Head of caudate nucleus (tissue), 42 donors: ENCODE data around the gene CASP8AP2.
"Not testable (repeated sequence)": the region's sequence is repeated elsewhere in the genome, so short reads cannot be mapped to it uniquely, and the experiment has no call there.

Experiments used
- DNase-seq, 42 donors: peaks; one replicate each; pipeline versions ENCODE4 v3.0.0 to v3.0.0-alpha.2; 2020 to 2021; ENCODE audit warnings: mixed read lengths in 7 of 42
- intact Hi-C: fragments of 100-400 bp; cut with DNase I; formaldehyde crosslinking; loops from one replicate; pipeline ENCODE4 v1.15.0; 2022

Gene CASP8AP2

DNA sequence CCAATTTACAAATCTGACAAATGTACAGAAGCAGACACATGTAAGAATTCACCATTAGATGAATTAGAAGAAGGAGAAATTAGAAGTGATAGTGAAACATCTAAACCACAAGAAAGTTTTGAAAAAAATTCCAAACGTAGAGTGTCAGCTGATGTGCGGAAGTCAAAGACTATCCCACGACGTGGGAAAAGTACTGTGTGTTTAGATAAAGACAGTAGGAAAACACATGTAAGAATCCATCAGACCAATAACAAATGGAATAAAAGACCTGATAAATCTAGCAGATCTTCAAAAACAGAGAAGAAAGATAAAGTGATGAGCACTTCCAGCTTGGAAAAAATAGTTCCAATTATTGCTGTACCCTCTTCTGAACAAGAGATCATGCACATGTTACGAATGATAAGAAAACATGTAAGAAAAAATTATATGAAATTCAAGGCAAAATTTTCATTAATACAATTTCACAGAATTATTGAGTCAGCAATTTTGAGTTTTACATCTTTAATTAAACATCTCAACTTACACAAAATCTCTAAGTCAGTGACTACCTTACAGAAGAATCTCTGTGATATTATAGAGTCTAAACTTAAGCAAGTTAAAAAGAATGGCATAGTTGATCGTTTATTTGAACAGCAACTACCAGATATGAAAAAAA is 36.5 kb downstream of the CASP8AP2 start:
- intact Hi-C loops = no loop called here

DNA sequence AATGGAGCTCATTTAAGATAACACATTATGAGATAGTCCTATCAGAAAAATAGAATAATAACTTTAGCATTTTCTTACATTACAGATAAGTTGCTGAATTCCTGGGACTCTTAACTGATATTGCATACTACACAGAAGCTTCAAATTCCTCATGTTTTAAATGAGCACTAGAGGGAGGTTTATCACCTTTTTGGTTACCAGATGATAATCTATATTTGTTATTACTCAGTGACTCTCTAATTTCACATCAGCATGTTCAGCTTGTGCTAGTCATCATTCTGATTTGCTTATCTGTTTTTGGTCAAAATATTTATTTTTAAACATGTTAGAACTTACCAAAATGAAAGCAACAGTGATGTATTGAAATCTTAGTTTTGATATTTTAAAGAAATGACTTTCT is 44.0 kb downstream of the CASP8AP2 start:
- DNase-seq = no peak
- intact Hi-C loops = no loop called here

More for the DNA sequence above, 36.5 kb downstream of the CASP8AP2 start:
- no peak for DNase-seq

DNA sequence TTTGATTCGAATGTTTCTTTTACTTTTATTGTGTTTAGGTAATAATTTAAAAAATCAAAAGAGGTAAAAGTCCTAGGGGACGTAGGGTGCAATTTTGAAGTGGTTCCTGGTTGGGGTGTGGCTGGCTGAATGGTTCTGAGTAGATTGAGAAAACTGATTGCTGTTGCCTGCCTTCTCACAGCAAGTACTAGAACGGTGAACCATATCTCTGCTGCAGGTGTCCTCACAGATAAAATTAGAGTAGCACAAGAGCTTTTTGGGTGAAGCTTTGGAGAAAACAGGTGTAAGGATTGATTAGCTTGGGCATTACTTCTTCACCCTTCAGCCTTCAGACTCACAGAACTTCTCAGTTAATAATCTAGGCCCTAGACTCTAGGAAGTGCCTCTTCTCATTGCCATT is 44.8 kb downstream of the CASP8AP2 start:
- DNase-seq = no peak
- intact Hi-C loops = no loop called here

DNA sequence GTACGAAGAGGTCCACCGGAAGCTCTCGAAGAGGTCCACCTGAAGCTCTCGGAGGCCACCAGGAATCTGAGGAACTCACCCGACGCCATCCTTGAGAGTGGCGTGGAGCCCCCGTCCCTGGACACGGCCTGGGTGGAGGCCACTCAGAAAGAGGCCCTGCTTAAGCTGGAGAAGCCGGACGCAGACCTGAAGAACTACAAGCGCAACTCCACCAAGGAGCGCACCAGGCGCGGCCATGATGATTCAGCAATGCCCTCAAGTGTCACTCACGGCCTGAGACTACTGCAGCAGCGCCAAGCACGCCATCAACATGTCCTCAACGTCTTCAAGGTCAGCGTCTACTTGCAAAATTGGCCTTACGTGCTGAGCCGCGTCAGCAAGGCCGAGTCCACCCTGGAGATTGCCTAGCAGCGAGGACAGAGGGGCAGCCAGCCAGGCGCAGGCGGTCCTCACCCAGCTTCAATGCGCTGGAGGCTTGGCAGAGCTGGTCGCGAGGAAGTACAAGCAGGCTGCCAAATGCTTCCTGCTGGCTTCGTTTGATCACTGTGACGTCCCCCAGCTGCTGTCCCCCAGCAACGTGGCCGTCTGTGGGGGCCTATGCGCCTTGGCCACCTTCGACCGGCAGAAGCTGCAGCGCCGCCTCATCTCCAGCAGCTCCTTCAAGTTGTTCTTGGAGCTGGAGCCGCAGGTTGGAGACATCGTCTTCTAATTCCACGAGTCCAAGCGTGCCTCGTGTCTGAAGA is 56.9 kb downstream of the CASP8AP2 start:
- intact Hi-C loops = no loop called here
- no peak for DNase-seq

DNA sequence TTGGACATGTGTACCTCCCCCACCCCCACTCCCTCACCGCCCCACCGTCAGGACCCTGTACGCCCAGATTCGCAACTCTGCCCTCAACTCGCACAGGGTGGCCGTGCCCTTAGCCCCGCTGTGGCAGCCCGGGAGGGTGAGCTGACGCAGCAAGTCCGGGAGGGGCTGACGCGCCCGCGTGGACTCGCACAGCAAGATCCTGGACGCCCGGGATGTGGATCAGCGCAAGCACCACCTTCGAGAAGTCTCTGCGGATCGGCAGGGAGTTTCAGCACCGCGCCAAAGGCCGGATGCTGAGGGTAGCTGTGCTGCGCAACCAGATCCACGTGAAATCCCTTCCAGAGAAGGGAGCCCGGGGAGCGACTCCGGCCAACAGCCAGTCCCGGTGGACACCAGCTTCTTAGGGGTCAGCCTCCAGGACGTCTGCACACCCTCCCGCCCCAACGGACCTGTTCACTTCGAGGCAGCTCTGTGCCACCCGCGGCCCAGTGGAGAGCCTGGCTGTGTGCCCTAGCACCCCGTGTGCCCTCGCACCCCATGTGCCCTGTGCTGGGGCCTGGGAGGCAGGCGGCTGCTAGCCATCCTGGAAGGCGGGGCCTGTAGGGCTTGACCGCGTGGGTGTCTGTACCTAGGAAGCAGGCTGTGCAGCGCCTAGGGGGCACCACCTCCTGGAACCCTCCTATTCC is 57.9 kb downstream of the CASP8AP2 start:
- peak in 2 of 42 donors; percentile 5 to 27 for DNase-seq
- intact Hi-C loops = no loop called here

DNA sequence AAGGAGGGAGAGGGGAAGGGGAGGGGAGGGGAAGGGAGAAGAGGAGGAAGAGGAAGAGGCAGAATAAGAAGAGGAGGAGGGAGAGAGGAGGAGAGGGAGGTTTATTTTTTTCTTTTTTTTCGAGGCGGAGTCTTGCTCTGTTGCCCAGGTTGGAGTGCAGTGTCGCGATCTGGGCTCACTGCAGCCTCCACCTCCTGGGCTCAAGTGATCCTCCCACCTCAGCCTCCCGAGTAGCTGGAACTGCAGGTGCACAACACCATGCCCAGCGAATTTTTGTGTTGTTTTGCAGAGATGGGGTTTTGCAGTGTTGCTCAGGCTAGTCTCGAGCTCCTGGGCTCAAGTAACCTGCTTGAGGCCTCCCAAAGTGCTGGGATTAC is 58.4 kb downstream of the CASP8AP2 start:
- intact Hi-C loops = no loop called here

DNA sequence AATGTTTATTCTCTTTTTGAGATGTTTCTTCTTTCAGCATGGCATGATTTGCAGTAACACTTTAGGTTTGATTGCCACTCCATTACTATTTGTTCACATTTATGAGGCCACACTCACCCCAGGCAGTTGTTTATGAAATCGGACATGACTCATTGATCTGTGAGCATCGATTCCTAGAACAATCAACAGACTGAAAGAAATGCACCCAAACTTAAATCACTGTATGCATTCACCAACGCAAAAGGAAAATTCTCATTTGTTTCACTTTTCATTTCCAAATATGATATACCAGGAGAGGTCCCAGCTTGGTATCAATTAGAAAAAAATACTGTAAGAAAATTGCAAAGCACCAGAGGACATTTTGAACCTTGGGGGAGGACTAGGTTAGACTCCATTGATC is 59.2 kb downstream of the CASP8AP2 start:
- no peak for DNase-seq
- intact Hi-C loops = no loop called here

More for the DNA sequence above, 58.4 kb downstream of the CASP8AP2 start:
- no peak for DNase-seq

DNA sequence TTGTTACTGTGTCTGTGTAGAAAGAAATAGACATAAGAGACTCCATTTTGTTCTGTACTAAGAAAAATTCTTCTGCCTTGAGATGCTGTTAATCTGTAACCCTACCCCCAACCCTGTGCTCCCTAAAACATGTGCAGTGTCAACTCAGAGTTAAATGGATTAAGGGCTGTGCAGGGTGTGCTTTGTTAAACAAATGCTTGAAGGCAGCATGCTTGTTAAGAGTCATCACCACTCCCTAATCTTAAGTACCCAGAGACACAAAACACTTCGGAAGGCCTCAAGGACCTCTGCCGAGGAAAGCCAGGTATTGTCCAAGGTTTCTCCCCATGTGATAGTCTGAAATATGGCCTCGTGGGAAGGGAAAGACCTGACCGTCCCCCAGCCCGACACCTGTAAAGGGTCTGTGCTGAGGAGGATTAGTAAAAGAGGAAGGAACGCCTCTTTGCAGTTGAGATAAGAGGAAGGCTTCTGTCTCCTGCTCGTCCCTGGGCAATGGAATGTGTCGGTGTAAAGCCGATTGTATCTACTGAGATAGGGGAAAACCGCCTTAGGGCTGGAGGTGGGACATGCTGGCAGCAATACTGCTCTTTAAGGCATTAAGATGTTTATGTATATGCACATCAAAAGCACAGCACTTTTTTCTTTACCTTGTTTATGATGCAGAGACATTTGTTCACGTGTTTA is 61.3 kb downstream of the CASP8AP2 start:
- intact Hi-C loops, DNase-seq: not testable (repeated sequence)

DNA sequence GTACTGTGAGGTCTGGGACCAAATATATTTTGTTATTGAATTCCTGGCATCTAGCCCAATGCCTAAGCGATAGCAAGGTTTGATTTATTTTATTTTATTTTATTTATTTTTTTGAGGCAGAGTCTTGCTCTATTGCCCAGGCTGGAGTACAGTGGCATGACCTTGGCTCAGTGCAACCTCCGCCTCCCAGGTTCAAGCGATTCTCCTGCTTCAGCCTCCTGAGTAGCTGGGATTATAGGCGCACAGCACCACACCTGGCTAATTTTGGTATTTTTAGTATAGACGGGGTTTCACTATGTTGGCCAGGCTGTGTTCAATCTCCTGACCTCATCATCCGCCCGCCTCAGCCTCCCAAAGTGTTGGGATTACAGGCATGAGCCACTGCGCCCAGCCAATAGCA is 62.9 kb downstream of the CASP8AP2 start:
- DNase-seq, intact Hi-C loops: not testable (repeated sequence)

DNA sequence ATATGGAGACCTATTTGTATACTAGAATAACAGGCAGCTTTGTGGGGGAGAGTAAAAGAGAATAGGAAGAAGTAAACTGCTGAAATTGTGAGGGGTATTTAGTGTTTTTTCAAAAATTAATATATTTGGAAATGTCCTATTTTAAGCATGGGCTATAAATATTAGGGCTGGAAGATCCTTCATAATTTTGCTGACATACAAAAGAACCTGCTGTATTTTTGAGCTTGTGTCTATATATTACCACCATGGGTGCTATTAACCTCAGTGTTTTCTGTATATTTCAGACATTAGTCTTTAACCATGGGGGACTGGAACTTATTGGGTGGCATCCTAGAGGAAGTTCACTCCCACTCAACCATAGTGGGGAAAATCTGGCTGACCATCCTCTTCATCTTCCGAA is 64.5 kb downstream of the CASP8AP2 start, which contains the start of gene GJA10:
TSS of gene GJA10 (plus strand) at position 301 of the 400 bp plus-strand sequence. CDS start at position 301, 0 bp downstream.
- intact Hi-C loops = no loop called here
- no peak for DNase-seq

DNA sequence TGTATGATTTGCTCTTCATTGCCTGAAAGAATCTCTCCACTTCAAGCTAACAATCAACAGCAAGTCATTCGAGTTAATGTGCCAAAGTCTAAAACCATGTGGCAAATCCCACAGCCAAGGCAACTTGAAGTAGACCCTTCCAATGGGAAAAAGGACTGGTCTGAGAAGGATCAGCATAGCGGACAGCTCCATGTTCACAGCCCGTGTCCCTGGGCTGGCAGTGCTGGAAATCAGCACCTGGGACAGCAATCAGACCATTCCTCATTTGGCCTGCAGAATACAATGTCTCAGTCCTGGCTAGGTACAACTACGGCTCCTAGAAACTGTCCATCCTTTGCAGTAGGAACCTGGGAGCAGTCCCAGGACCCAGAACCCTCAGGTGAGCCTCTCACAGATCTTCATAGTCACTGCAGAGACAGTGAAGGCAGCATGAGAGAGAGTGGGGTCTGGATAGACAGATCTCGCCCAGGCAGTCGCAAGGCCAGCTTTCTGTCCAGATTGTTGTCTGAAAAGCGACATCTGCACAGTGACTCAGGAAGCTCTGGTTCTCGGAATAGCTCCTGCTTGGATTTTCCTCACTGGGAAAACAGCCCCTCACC is 65.7 kb downstream of the CASP8AP2 start:
- DNase-seq = no peak
- intact Hi-C loops = no loop called here

DNA sequence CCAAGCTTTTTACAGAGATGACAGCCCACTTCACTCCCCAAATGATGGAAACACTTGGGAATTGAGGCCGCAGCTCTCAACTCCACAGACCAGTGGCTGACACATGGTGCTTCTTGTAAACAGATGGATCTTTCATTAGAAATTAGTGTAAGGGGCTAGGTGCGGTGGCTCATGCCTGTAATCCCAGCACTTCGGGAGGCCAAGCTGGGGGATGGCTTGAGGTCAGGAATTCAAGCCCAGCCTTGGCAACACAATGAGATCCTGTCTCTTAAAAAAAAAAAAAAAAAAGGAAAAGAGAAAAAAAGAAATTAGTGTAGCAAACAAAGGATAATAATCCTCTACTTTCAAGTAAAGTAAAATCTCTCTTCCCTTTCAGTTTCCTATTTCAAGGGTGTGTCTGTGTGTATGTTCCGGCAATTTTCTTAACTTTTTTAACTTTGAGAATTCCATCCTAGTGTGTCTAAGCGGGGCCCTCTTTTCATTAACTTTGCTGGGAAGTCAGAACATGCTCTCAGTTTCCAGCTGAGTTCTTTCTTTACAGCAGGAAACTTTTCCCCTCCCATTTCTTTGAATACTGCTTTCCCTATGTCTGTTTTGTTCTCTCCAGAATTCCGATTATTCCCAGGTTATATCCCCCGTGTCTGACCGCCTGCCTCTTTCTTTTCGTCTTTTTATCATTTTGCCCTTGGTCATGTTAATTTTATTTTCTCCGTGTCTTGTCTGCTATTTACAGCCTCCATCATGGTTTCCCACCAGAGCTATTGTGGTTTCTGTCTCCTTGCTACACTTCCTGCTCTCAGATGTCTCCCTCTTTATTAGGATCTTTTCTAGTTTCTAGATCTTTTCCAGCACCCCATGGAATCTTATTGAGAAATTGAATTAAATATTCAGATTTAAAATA is 80.6 kb downstream of the CASP8AP2 start:
- DNase-seq, intact Hi-C loops: not testable (repeated sequence)

DNA sequence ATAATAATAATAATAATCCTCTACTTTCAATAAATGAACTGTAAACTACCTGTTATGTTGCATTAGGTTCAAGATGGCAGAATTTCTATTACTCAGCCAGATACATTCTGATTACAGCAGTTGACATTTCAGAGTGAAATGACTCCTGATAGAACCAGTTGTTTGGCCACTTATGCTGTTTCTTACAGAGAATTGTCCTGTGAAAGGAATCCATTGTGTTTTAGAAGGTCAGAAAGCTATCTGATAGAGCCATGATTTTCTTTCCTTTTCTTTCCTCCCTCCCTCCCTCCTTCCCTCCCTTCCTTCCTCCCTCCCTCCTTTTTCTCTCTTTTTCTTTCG is 81.2 kb downstream of the CASP8AP2 start:
- DNase-seq = no peak
- intact Hi-C loops = no loop called here

DNA sequence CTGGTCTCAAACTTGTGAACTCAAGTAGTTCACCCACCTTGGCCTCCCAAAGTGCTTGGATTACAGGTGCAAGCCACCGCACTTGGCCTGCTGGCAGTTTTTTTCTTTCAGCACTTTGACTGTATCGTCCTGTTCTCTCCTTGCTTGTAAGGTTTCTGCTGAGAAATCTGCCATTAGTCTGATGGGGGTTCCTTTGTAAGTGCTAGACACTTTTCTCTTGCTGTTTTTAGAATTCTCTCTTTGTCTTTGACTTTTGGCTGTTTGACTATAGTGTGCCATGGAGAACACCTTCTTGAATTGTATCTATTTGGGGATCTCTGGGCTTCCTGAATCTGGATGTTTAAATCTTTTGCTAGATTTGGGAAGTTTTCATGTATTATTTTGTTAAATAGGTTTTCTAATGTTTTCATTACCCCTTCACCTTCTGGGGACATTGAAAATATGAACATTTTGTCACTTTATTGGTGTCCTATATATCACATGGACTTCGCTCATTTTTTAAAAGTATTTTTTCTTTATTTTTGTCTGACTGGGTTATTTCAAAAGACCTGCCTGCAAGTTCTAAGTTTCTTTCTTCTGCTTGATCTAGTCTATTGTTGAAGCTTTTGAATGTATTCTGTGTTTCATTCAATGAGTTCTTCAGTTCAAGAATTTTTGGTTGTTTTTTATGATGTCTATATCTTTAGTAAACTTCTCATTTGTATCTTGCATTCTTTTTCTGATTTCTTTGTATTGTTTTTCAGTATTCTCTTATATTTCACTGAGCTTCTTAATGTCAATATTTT is 86.6 kb downstream of the CASP8AP2 start:
- DNase-seq = no peak
- intact Hi-C loops = no loop called here

DNA sequence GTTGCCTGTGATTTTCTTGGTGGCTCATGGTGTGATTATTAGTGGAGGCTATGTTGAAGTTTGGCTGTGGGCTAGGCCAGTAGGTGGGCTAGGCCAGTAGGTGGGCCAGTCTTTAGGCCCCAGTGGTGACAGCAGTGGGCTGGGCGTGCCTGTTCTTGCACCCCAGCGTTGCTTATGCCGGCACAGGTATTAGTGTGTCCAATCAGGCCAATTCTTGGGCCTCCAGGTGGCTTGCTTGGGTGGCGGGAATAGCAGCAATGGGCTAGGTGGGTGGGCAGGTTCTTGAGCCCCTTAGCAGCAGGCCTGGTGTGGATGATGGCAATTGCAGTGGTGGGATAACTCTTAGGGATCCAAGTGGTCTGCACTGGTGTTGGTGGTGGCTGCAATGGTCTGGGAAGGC is 87.5 kb downstream of the CASP8AP2 start:
- DNase-seq = peak in 1 of 42 donors; percentile 10
- intact Hi-C loops = no loop called here

DNA sequence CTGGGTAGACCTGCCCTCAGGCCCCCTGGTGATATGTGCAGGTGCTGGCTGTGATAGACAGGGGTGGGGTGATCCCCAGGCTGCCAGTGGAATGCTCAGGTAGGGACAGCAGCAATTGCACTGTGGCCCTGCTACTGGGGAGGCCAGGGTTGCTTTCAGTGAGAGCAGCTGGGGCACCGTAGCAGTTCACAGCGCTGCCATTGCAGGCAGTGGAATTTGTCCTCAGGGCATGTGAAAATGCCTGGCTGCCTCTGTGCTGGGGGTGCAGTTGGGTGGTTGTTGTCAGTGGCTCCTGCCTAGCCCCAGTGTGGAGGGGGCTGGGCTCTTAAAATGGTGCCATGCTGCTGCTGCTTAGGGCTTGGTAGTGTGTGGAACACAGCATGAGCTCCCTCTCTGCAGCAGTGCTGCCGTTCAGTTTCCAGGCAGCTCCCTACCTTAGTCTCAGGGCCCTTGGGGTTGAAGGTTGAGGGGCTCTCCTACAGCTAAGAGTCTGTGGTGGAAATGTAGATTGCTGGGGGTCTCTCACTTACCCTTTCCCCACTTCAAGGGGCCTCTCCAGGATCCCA is 88.2 kb downstream of the CASP8AP2 start:
- intact Hi-C loops = no loop called here
- DNase-seq = peak in 1 of 42 donors; percentile 24
